Measurements from ENCODE around the gene GTF2H1. TPM values are rescaled to one million over a fixed set of nuclear protein-coding genes. Genes with fewer than 3 reads are reported as not detected.

The GTF2H1 gene
- total and polyA plus RNA-seq, 9 of the 15 experiments (the other 6 are each of a cell fraction or from before 2014, with no cell fraction given): 56.9 to 126 (median 92.1) TPM

DNA sequence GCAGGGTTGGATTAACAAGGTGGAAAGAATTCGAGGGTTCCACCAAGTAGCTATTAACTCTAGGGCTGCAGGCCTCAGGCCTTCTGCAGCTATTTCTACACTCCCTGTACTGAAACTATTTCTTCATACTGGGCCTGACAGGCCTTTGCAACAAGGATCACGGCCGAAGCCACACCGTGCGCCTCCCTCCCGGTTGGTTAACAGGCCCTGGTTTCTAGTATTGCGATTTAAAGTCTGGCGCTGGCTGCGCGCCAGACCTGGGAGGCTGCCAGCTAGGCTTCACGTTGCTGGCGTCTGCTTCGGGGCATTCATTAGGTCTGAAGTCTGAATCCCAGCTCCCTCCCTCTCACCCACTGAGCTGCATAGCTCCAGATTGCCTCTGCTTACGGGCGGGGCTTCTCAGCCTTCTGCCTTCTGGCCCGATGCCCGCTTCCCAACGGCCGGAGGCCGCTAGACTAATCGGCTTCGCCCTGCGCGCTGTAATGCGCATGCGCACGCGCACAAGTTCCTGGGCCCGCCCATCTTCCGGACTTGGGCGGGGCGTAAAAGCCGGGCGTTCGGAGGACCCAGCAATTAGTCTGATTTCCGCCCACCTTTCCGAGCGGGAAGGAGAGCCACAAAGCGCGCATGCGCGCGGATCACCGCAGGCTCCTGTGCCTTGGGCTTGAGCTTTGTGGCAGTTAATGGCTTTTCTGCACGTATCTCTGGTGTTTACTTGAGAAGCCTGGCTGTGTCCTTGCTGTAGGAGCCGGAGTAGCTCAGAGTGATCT is 73.6 kb downstream of the GTF2H1 start (continued):
- no peak for TF ChIP-seq ZNF318 (IDR thresholded peaks at IDR 0.05; ENCODE audit: borderline replicate concordance in 1 of 2, low read depth in 1 of 2)
- no peak for TF ChIP-seq MED1 (CRISPR knock-in tag; IDR thresholded peaks at IDR 0.05; ENCODE audit: borderline replicate concordance)
- peak; percentile 31; the same call in 1 of the 2 replicates for TF ChIP-seq PML (IDR thresholded peaks at IDR 0.05; ENCODE audit: low read length)
- TF ChIP-seq CBX8 (IDR thresholded peaks at IDR 0.05; ENCODE audit: borderline replicate concordance, extremely low read depth, low read depth, low read length, poor library complexity, severe bottlenecking): no peak
- peak in 1 of 2 experiments; percentile 19; a peak in 1 of 4 replicates for TF ChIP-seq TBL1XR1 (IDR thresholded peaks at IDR 0.05; ENCODE audit: low read length in 2 of 2)
- TF ChIP-seq CHD4 (IDR thresholded peaks at IDR 0.05; ENCODE audit: insufficient read depth, insufficient replicate concordance, low read depth, low read length, poor library complexity, severe bottlenecking): no peak
- no peak for TF ChIP-seq CREM (IDR thresholded peaks at IDR 0.05; ENCODE audit: low read depth)
- TF ChIP-seq RB1 (IDR thresholded peaks at IDR 0.05; ENCODE audit: low read depth): 0 out of 2 replicates have a peak, but pooled peaks have one; percentile 21
- no peak for TF ChIP-seq KAT7 (CRISPR knock-in tag; IDR thresholded peaks at IDR 0.05; ENCODE audit: borderline replicate concordance)
- no peak for TF ChIP-seq ZNF436 (CRISPR knock-in tag; IDR thresholded peaks at IDR 0.05)
- no peak for TF ChIP-seq MCM2 (IDR thresholded peaks at IDR 0.05; ENCODE audit: low read depth)
- no peak for TF ChIP-seq NELFE (IDR thresholded peaks at IDR 0.05; ENCODE audit: insufficient read depth, insufficient read length)
- no peak for TF ChIP-seq E2F4 (CRISPR knock-in tag; IDR thresholded peaks at IDR 0.05; ENCODE audit: low read depth)
- no peak for TF ChIP-seq ZKSCAN3 (CRISPR knock-in tag; IDR thresholded peaks at IDR 0.05)
- TF ChIP-seq SAP30 (IDR thresholded peaks at IDR 0.05; ENCODE audit: borderline replicate concordance, insufficient read depth, low read depth, low read length, poor library complexity, severe bottlenecking): peak; percentile 68
- peak; percentile 31; the same call in 1 of the 2 replicates for TF ChIP-seq PHF8 (IDR thresholded peaks at IDR 0.05; ENCODE audit: borderline replicate concordance, low read length)
- no peak for TF ChIP-seq RBM15 (IDR thresholded peaks at IDR 0.05; ENCODE audit: insufficient read depth, low read length)

Measured in K562 (cell line).